ENCODE results near the gene GAR1.

Gene GAR1

GRCh38 chr4:109818268-109818667, 2.7 kb downstream of the GAR1 start:
- Histone ChIP-seq H3K4me3 (ENCODE audit: severe bottlenecking) (no peak overlapping the region), H3K36me3 (ENCODE audit: low read depth) (peaks cover 60% of the 10 kb centered on the region), H3K4me1 (ENCODE audit: insufficient read depth, poor library complexity, severe bottlenecking) (peaks cover 9% of the 10 kb centered on the region), H3K27me3 (ENCODE audit: insufficient read depth, poor library complexity, severe bottlenecking) (no peaks in the 10 kb centered on the region), H3K9me3 (ENCODE audit: severe bottlenecking) (no peaks in the 10 kb centered on the region), H3K27ac (ENCODE audit: poor library complexity, severe bottlenecking) (no peak overlapping the region)
- TF ChIP-seq CTCF (IDR thresholded peaks at IDR 0.05; ENCODE audit: poor library complexity, severe bottlenecking) = no peak
- DNase-seq (ENCODE audit: low spot score) = no peak
- no peak for ATAC-seq (ENCODE audit: low read depth)

GRCh38 chr4:109820563-109820962, 5.0 kb downstream of the GAR1 start:
- H3K36me3 ChIP-seq (ENCODE audit: low read depth) = peaks cover 83% of the 10 kb centered on the region
- H3K4me1 ChIP-seq (ENCODE audit: insufficient read depth, poor library complexity, severe bottlenecking) = peaks cover 4% of the 10 kb centered on the region
- no peaks in the 10 kb centered on the region for H3K27me3 ChIP-seq (ENCODE audit: insufficient read depth, poor library complexity, severe bottlenecking)
- ATAC-seq (ENCODE audit: low read depth) (no peak), DNase-seq (ENCODE audit: low spot score) (no peak)
- no peak for TF ChIP-seq CTCF (IDR thresholded peaks at IDR 0.05; ENCODE audit: poor library complexity, severe bottlenecking)
- H3K9me3 ChIP-seq (ENCODE audit: severe bottlenecking) = no peaks in the 10 kb centered on the region
- H3K4me3 ChIP-seq (ENCODE audit: severe bottlenecking) = no peak overlapping the region
- no peak overlapping the region for H3K27ac ChIP-seq (ENCODE audit: poor library complexity, severe bottlenecking)

- Histone ChIP-seq H3K36me3 (ENCODE audit: low read depth) (peaks cover 89% of the 10 kb centered on the region), H3K9me3 (ENCODE audit: severe bottlenecking) (no peaks in the 10 kb centered on the region), H3K27ac (ENCODE audit: poor library complexity, severe bottlenecking) (no peak overlapping the region), H3K27me3 (ENCODE audit: insufficient read depth, poor library complexity, severe bottlenecking) (no peaks in the 10 kb centered on the region), H3K4me1 (ENCODE audit: insufficient read depth, poor library complexity, severe bottlenecking) (peaks cover 4% of the 10 kb centered on the region), H3K4me3 (ENCODE audit: severe bottlenecking) (no peak overlapping the region)
- ATAC-seq (ENCODE audit: low read depth) (no peak), DNase-seq (ENCODE audit: low spot score) (no peak)
- no peak for TF ChIP-seq CTCF (IDR thresholded peaks at IDR 0.05; ENCODE audit: poor library complexity, severe bottlenecking)
Measured at GRCh38 chr4:109821185-109821584, 5.6 kb downstream of the GAR1 start.

- Histone ChIP-seq H3K9me3 (ENCODE audit: severe bottlenecking) (no peaks in the 10 kb centered on the region), H3K4me1 (ENCODE audit: insufficient read depth, poor library complexity, severe bottlenecking) (no peaks in the 10 kb centered on the region), H3K36me3 (ENCODE audit: low read depth) (peaks cover 49% of the 10 kb centered on the region), H3K27me3 (ENCODE audit: insufficient read depth, poor library complexity, severe bottlenecking) (no peaks in the 10 kb centered on the region), H3K4me3 (ENCODE audit: severe bottlenecking) (no peak overlapping the region), H3K27ac (ENCODE audit: poor library complexity, severe bottlenecking) (no peak overlapping the region)
- ATAC-seq (ENCODE audit: low read depth) (peak; percentile 44; the same call in 1 of the 3 replicates), DNase-seq (ENCODE audit: low spot score) (no peak)
- peak; percentile 78 for TF ChIP-seq CTCF (IDR thresholded peaks at IDR 0.05; ENCODE audit: poor library complexity, severe bottlenecking)
Measured at GRCh38 chr4:109826719-109827118, 11.2 kb downstream of the GAR1 start.

- Histone ChIP-seq H3K9me3 (ENCODE audit: severe bottlenecking) (no peaks in the 10 kb centered on the region), H3K4me1 (ENCODE audit: insufficient read depth, poor library complexity, severe bottlenecking) (no peaks in the 10 kb centered on the region), H3K27ac (ENCODE audit: poor library complexity, severe bottlenecking) (no peak within 1 kb of the TSS), H3K36me3 (ENCODE audit: low read depth) (peaks cover 39% of the 10 kb centered on the region), H3K27me3 (ENCODE audit: insufficient read depth, poor library complexity, severe bottlenecking) (no peaks in the 10 kb centered on the region), H3K4me3 (ENCODE audit: severe bottlenecking) (no peak within 1 kb of the TSS)
- DNase-seq (ENCODE audit: low spot score) (no peak), ATAC-seq (ENCODE audit: low read depth) (no peak)
- no peak for TF ChIP-seq CTCF (IDR thresholded peaks at IDR 0.05; ENCODE audit: poor library complexity, severe bottlenecking)
Measured at GRCh38 chr4:109827672-109828071, 12.1 kb downstream of the GAR1 start, which contains the start of gene RRH. Gene RRH, plus strand, starts transcription at chr4:109827972. Its CDS starts 56 bp downstream, at chr4:109828028.
